Measurements from ENCODE around the gene COTL1.
"Not testable (repeated sequence)": the region's sequence is repeated elsewhere in the genome, so short reads cannot be mapped to it uniquely, and the experiment has no call there.

GRCh38 chr16:84518220-84518619, 99.7 kb downstream of the COTL1 start:
- TF ChIP-seq EZH2phosphoT487 (IDR thresholded peaks at IDR 0.05; ENCODE audit: borderline replicate concordance, low read depth, low read length): not testable (repeated sequence)
- TF ChIP-seq, protein P1, sequence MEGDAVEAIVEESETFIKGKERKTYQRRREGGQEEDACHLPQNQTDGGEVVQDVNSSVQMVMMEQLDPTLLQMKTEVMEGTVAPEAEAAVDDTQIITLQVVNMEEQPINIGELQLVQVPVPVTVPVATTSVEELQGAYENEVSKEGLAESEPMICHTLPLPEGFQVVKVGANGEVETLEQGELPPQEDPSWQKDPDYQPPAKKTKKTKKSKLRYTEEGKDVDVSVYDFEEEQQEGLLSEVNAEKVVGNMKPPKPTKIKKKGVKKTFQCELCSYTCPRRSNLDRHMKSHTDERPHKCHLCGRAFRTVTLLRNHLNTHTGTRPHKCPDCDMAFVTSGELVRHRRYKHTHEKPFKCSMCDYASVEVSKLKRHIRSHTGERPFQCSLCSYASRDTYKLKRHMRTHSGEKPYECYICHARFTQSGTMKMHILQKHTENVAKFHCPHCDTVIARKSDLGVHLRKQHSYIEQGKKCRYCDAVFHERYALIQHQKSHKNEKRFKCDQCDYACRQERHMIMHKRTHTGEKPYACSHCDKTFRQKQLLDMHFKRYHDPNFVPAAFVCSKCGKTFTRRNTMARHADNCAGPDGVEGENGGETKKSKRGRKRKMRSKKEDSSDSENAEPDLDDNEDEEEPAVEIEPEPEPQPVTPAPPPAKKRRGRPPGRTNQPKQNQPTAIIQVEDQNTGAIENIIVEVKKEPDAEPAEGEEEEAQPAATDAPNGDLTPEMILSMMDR (conservative IDR thresholded peaks at IDR 0.05; ENCODE audit: low read length): not testable (repeated sequence)

All from OCI-LY7 (cell line).